Heart left ventricle (tissue), 13 donors: Measurements from ENCODE around the gene ANXA2.

Experiments used
- POLR2A ChIP-seq, 2 donors: fragments of 450-650 bp; IDR thresholded peaks; one replicate each; pipeline ENCODE4 v1.6.1; 2017; ENCODE audit warnings: antibody characterized with exemption in 2 of 2, mild to moderate bottlenecking in 2 of 2, moderate library complexity in 2 of 2
- TF ChIP-seq, protein P1 (sequence below), 12 donors: fragments of 200-600 bp; sonication (generic) in 4 of 12; IDR thresholded peaks; one replicate each; pipeline versions ENCODE4 v1.5.0 to v1.8.0; 2018 to 2022; ENCODE audit warnings: antibody characterized with exemption in 12 of 12, mild to moderate bottlenecking in 5 of 12
- donor health status: ischemic (EF 13 %, LVEDD 7.1; RV severe dilation, severe dysfunction).
- donor health status: DM: no; HTN: yes; CAD: no.
- donor health status: DM: no; HTN: no; CAD: no.
- donor health status: ischemic (EF 25% LVEDD 6.9; RV normal size, moderate dysfunction).
- donor health status: ischemic (EF 25% LVEDD 5.7; RV mildly dilated, moderate dysfunction).
- donor health status: ischemic (EF 35%, LVEDD 5.7; RV mildly dilated, moderate dysfunction).
- donor health status: nonischemic (EF 11% LVEDD 7.7; RV severe dilation, severe dysfunction).
- donor health status: DM: yes; HTN: yes; CAD: no.
- donor health status: PGD.
- donor health status: ischemic (EF 29% LVEDD 5.4; RV normal size, mild dysfunction).
- donor health status: nonischemic (EF 23%, LVEDD 6.1; RV moderate dilation, normal function).

DNA sequence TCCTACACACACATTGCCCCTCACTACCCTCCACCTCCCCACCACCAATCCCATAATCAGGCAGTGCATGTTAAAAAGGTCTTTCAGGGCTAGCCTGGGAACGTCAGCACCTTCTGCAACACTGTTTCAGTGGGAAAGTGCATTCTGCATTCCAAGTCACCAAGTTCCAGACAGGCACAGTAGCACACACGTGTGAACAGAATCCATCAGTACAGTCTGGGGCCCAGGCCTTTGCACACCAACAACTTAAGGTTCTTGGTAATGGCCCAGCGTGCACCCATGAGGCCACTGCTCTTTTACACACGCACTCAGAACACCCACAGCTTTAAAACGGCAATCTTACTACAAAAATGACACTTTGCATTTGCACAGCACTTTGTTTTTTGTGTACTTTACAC is 1.2 kb downstream of the ANXA2 start:
- TF ChIP-seq POLR2A (IDR thresholded peaks at IDR 0.05), result no peak
- TF ChIP-seq, protein P1, sequence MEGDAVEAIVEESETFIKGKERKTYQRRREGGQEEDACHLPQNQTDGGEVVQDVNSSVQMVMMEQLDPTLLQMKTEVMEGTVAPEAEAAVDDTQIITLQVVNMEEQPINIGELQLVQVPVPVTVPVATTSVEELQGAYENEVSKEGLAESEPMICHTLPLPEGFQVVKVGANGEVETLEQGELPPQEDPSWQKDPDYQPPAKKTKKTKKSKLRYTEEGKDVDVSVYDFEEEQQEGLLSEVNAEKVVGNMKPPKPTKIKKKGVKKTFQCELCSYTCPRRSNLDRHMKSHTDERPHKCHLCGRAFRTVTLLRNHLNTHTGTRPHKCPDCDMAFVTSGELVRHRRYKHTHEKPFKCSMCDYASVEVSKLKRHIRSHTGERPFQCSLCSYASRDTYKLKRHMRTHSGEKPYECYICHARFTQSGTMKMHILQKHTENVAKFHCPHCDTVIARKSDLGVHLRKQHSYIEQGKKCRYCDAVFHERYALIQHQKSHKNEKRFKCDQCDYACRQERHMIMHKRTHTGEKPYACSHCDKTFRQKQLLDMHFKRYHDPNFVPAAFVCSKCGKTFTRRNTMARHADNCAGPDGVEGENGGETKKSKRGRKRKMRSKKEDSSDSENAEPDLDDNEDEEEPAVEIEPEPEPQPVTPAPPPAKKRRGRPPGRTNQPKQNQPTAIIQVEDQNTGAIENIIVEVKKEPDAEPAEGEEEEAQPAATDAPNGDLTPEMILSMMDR (IDR thresholded peaks at IDR 0.05), result no peak
